ENCODE measurements around the gene CAPN14. TPM values are rescaled to one million over a fixed set of nuclear protein-coding genes. Genes with fewer than 3 reads are reported as not detected.
"Not testable (repeated sequence)": the region's sequence is repeated elsewhere in the genome, so short reads cannot be mapped to it uniquely, and the experiment has no call there.

CAPN14 gene
- total RNA-seq, 2 donors from 2014 or later: 0.53 to 0.67 TPM

- H3K27ac Mint-ChIP-seq: no peak overlapping the region
- H3K9me3 Mint-ChIP-seq: peaks cover 5% of the 10 kb centered on the region
- no peak for ATAC-seq (replicated peaks)
- H3K4me1 Mint-ChIP-seq: no peaks in the 10 kb centered on the region
- peaks cover 3% of the 10 kb centered on the region for H3K27me3 Mint-ChIP-seq
- H3K4me3 Mint-ChIP-seq: no peak overlapping the region
- H3K36me3 Mint-ChIP-seq (ENCODE audit: low read depth): no peaks in the 10 kb centered on the region
Observed at GRCh38 chr2:31202833-31203232, 14.5 kb downstream of the CAPN14 start.

GRCh38 chr2:31202041-31202440 is 15.3 kb downstream of the CAPN14 start:
- peaks cover 3% of the 10 kb centered on the region for H3K27me3 Mint-ChIP-seq
- ATAC-seq (replicated peaks): no peak
- H3K4me3 Mint-ChIP-seq: no peak overlapping the region
- H3K4me1 Mint-ChIP-seq: no peaks in the 10 kb centered on the region
- H3K9me3 Mint-ChIP-seq: peaks cover 5% of the 10 kb centered on the region
- no peaks in the 10 kb centered on the region for H3K36me3 Mint-ChIP-seq (ENCODE audit: low read depth)
- H3K27ac Mint-ChIP-seq: no peak overlapping the region

- H3K4me3 Mint-ChIP-seq: no peak overlapping the region
- H3K27ac Mint-ChIP-seq: no peak overlapping the region
- H3K27me3 Mint-ChIP-seq: no peaks in the 10 kb centered on the region
- H3K36me3 Mint-ChIP-seq (ENCODE audit: low read depth): no peaks in the 10 kb centered on the region
- H3K4me1 Mint-ChIP-seq: no peaks in the 10 kb centered on the region
- no peak for ATAC-seq (replicated peaks)
- H3K9me3 Mint-ChIP-seq: peaks cover 5% of the 10 kb centered on the region
Observed at GRCh38 chr2:31200972-31201371, 16.3 kb downstream of the CAPN14 start.

GRCh38 chr2:31199206-31199605 is 18.1 kb downstream of the CAPN14 start:
- Mint-ChIP-seq H3K27me3 (no peaks in the 10 kb centered on the region), H3K4me1 (no peaks in the 10 kb centered on the region), H3K36me3 (ENCODE audit: low read depth) (no peaks in the 10 kb centered on the region), H3K9me3 (peaks cover 5% of the 10 kb centered on the region), H3K4me3 (no peak overlapping the region), H3K27ac (no peak overlapping the region)
- no peak for ATAC-seq (replicated peaks)

DNA sequence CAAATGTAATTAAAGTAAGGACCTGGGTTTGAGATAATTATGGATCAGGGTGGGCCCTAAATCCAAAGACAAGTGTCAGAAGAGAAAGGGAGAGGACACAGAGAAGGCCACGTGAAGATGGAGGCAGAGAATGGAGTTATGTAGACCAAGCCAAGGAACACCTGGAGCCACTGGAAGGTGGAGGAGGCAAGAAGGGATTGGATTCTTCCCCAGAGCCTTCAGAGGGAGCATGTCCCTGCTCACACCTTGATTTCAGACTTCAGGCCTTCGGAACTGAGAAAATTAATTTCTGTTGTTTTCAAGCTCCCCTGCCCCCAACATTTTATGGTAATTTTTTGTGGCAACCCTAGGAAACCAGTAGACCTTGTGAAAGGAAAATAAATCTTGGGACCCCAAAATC is 19.6 kb downstream of the CAPN14 start:
- Mint-ChIP-seq H3K27ac (no peak overlapping the region), H3K4me1 (no peaks in the 10 kb centered on the region), H3K4me3 (no peak overlapping the region), H3K36me3 (ENCODE audit: low read depth) (no peaks in the 10 kb centered on the region), H3K9me3 (peaks cover 5% of the 10 kb centered on the region), H3K27me3 (no peaks in the 10 kb centered on the region)
- ATAC-seq (replicated peaks): no peak

GRCh38 chr2:31197166-31197565 is 20.1 kb downstream of the CAPN14 start:
- Mint-ChIP-seq H3K9me3 (peaks cover 5% of the 10 kb centered on the region), H3K4me3 (no peak overlapping the region), H3K27ac (no peak overlapping the region), H3K4me1 (no peaks in the 10 kb centered on the region), H3K27me3 (no peaks in the 10 kb centered on the region), H3K36me3 (ENCODE audit: low read depth) (no peaks in the 10 kb centered on the region)
- ATAC-seq (replicated peaks): no peak

DNA sequence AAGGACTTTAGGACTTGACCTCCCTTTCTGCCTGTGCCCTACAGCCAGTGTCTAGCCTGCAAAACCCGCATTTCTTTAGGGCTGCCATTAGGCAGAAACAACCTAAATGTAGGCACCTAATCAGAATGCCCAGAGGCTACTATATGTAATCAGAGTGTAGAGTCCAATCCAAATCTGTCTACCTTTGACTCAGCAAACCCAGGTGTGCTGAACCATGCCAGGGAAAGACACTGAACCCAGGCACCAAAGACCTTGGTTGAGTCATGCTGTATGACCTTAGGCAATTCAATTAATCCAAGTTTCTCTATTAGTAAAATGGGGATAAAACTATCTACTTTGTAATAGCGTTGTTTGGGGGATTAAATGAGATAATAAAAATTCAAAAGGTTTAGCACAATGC is 20.7 kb downstream of the CAPN14 start:
- peaks cover 5% of the 10 kb centered on the region for H3K9me3 Mint-ChIP-seq
- H3K36me3 Mint-ChIP-seq (ENCODE audit: low read depth): no peaks in the 10 kb centered on the region
- ATAC-seq (replicated peaks): no peak
- no peak overlapping the region for H3K4me3 Mint-ChIP-seq
- H3K4me1 Mint-ChIP-seq: no peaks in the 10 kb centered on the region
- H3K27ac Mint-ChIP-seq: no peak overlapping the region
- no peaks in the 10 kb centered on the region for H3K27me3 Mint-ChIP-seq

GRCh38 chr2:31193806-31194205 is 23.5 kb downstream of the CAPN14 start:
- H3K36me3 Mint-ChIP-seq (ENCODE audit: low read depth): no peaks in the 10 kb centered on the region
- no peak overlapping the region for H3K4me3 Mint-ChIP-seq

DNA sequence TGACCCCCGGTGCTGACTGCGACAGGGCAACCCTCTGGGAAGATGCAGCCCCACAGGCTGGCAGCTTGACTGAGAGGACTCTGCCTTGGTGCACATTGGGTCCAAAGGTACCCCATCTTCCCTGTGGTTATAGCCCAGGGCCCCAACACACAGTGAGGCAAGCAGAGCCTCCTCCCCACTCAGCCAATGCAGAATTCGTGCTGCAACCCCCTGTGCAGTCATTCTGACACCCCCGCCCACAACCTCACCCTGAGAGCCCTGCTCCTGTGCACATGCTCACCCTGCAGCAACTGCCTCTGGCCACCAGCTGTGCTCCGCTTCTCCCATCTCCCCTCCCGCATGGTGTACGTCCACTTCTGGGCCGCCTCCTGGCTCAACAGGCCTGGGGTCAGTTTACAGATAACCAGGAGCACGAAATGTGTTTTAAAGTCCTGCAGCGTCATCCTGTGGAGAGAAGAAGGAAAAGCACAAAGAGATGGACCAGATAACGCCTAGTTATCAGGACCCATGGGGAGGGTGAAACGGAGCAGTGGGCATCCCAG is 24.4 kb downstream of the CAPN14 start:
- H3K4me3 Mint-ChIP-seq: no peak overlapping the region
- H3K36me3 Mint-ChIP-seq (ENCODE audit: low read depth): no peaks in the 10 kb centered on the region
- no peak overlapping the region for H3K27ac Mint-ChIP-seq
- H3K4me1 Mint-ChIP-seq: no peaks in the 10 kb centered on the region
- no peaks in the 10 kb centered on the region for H3K9me3 Mint-ChIP-seq
- ATAC-seq (replicated peaks): no peak
- no peaks in the 10 kb centered on the region for H3K27me3 Mint-ChIP-seq

More at GRCh38 chr2:31193806-31194205, 23.5 kb downstream of the CAPN14 start:
- Mint-ChIP-seq H3K4me1 (no peaks in the 10 kb centered on the region), H3K9me3 (peaks cover 2% of the 10 kb centered on the region), H3K27me3 (no peaks in the 10 kb centered on the region), H3K27ac (no peak overlapping the region)
- ATAC-seq (replicated peaks): no peak

DNA sequence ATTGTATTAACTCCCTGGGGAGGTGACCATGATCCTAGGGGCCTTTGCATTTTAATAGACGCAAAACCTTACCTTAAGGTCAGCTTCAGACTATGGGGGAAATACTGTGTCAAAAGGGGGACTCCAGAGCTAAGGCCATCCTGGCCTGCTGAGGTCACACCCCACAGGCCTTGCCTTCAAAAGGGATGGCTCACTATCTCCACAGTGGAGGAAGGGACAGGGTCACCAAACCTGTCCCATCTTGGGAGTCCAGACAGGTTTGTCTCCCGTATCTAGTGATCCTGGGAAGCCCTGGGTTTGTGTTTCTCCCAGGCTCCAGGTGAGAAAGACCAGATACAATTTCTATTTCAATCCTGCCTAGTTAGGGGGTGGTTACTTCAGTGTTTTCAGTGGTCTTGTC is 24.9 kb downstream of the CAPN14 start:
- no peaks in the 10 kb centered on the region for H3K9me3 Mint-ChIP-seq
- H3K27me3 Mint-ChIP-seq: peaks cover 2% of the 10 kb centered on the region
- no peak overlapping the region for H3K27ac Mint-ChIP-seq
- ATAC-seq (replicated peaks): no peak
- H3K4me3 Mint-ChIP-seq: no peak overlapping the region
- H3K36me3 Mint-ChIP-seq (ENCODE audit: low read depth): no peaks in the 10 kb centered on the region
- H3K4me1 Mint-ChIP-seq: no peaks in the 10 kb centered on the region

- H3K36me3 Mint-ChIP-seq (ENCODE audit: low read depth): no peaks in the 10 kb centered on the region
Observed at GRCh38 chr2:31191931-31192330, 25.4 kb downstream of the CAPN14 start.

GRCh38 chr2:31190188-31190587 is 27.1 kb downstream of the CAPN14 start:
- Mint-ChIP-seq H3K36me3 (ENCODE audit: low read depth) (no peaks in the 10 kb centered on the region), H3K9me3 (no peaks in the 10 kb centered on the region), H3K4me1 (no peaks in the 10 kb centered on the region), H3K27ac (no peak overlapping the region), H3K4me3 (no peak overlapping the region), H3K27me3 (peaks cover 2% of the 10 kb centered on the region)
- no peak for ATAC-seq (replicated peaks)

More at GRCh38 chr2:31191931-31192330, 25.4 kb downstream of the CAPN14 start:
- Mint-ChIP-seq H3K4me1 (no peaks in the 10 kb centered on the region), H3K27ac (no peak overlapping the region), H3K4me3 (no peak overlapping the region), H3K27me3 (peaks cover 2% of the 10 kb centered on the region), H3K9me3 (no peaks in the 10 kb centered on the region)
- ATAC-seq (replicated peaks): no peak

DNA sequence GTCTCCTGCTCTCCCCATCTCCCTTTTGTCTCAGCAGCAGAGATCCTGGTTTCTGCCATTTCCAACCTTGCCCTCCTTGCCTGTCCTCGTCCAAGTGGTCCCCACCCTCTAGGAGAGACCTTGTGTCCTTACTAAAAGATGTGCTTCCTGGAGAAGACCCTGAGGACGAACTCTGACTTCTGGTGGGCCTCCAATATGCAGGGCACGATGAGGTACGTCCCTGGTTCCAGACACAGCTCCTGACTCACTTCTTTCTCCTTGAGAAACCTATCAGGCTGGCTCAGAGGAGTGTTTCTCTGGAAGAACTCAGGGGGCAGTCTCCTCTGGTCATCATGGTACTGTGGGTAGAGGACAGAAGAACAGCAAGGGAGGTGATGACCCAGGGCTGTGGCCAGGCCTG is 28.2 kb downstream of the CAPN14 start:
- H3K4me1 Mint-ChIP-seq: no peaks in the 10 kb centered on the region
- no peak overlapping the region for H3K4me3 Mint-ChIP-seq
- peaks cover 2% of the 10 kb centered on the region for H3K27me3 Mint-ChIP-seq
- no peak for ATAC-seq (replicated peaks)
- H3K27ac Mint-ChIP-seq: no peak overlapping the region
- no peaks in the 10 kb centered on the region for H3K36me3 Mint-ChIP-seq (ENCODE audit: low read depth)
- H3K9me3 Mint-ChIP-seq: no peaks in the 10 kb centered on the region

DNA sequence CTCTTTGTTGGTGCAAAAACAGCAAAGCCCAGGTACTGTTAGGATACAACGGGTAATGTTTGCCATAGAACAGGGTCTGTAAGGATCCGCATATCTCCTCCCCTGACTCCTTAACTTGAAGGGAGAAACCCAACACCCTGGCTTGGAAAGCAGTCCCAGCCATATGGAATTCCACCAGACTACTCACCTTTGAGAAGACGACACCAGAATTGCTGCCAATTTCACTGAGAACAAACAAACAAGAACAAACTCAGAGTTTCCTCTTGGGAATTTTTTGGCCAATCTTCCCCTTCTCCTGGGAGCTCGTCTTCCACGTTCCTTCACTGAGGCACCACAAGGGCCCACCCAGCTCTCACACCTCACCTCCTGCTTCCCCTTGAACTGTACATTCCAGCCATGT is 29.2 kb downstream of the CAPN14 start:
- H3K27me3 Mint-ChIP-seq: peaks cover 2% of the 10 kb centered on the region
- no peaks in the 10 kb centered on the region for H3K36me3 Mint-ChIP-seq (ENCODE audit: low read depth)
- H3K4me3 Mint-ChIP-seq: no peak overlapping the region
- H3K9me3 Mint-ChIP-seq: no peaks in the 10 kb centered on the region
- no peaks in the 10 kb centered on the region for H3K4me1 Mint-ChIP-seq
- no peak for ATAC-seq (replicated peaks)
- no peak overlapping the region for H3K27ac Mint-ChIP-seq

DNA sequence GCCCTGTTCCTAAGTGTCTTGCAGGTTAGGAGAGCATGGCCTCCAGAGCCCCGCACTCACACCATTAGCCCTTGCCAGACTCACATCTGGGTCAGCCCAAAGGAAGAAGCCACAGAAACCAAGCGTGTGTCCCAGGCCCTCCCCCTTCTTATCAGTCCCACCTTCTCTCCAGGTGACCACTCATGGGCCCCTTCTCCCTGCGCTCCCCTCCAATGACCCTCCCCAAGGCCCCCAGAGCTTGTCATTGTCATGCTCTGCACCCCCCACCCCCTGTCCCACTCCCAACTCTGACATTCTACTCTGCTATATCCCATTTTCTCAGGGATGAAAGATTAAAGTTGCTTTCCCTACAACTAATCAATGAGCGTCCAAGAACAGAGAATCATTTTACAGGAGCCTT is 30.1 kb downstream of the CAPN14 start:
- Mint-ChIP-seq H3K27ac (no peak overlapping the region), H3K9me3 (no peaks in the 10 kb centered on the region), H3K27me3 (peaks cover 2% of the 10 kb centered on the region), H3K36me3 (ENCODE audit: low read depth) (no peaks in the 10 kb centered on the region), H3K4me1 (no peaks in the 10 kb centered on the region), H3K4me3 (no peak overlapping the region)
- no peak for ATAC-seq (replicated peaks)

- not testable (repeated sequence) for ATAC-seq (replicated peaks); H3K36me3 Mint-ChIP-seq (ENCODE audit: low read depth); H3K4me1 Mint-ChIP-seq; H3K4me3 Mint-ChIP-seq; H3K9me3 Mint-ChIP-seq; H3K27me3 Mint-ChIP-seq; H3K27ac Mint-ChIP-seq
Observed at GRCh38 chr2:31183973-31184372, 33.3 kb downstream of the CAPN14 start.
